ENCODE results near the gene SEC14L1. TPM values are rescaled to one million over a fixed set of nuclear protein-coding genes. Genes with fewer than 3 reads are reported as not detected.

SEC14L1 gene
- total RNA-seq, 1 experiment from 2014 or later = 50.6 TPM

- TF ChIP-seq CTCF (IDR thresholded peaks at IDR 0.05; ENCODE audit: unreplicated experiment) = no peak
- Mint-ChIP-seq H3K4me1 (ENCODE audit: low read depth, unreplicated experiment) (no peaks in the 10 kb centered on the region), H3K4me3 (ENCODE audit: low read depth, unreplicated experiment) (no peak overlapping the region), H3K36me3 (ENCODE audit: insufficient read depth, unreplicated experiment) (no peaks in the 10 kb centered on the region), H3K9me3 (ENCODE audit: low read depth, unreplicated experiment) (peaks cover 12% of the 10 kb centered on the region), H3K27me3 (ENCODE audit: unreplicated experiment) (no peaks in the 10 kb centered on the region), H3K27ac (ENCODE audit: unreplicated experiment) (no peak overlapping the region)
- DNase-seq = no peak
- intact Hi-C loops (cut with micrococcal nuclease; ENCODE audit: unreplicated experiment) = no loop called here
- CTCF ChIA-PET = no interaction called here
- BruUV-seq (replicated peaks) = no TSS peak
Measured at GRCh38 chr17:77167472-77168306, 26.9 kb downstream of the SEC14L1 start.

- DNase-seq = no peak
- Mint-ChIP-seq H3K9me3 (ENCODE audit: low read depth, unreplicated experiment) (peaks cover 13% of the 10 kb centered on the region), H3K36me3 (ENCODE audit: insufficient read depth, unreplicated experiment) (peaks cover 5% of the 10 kb centered on the region), H3K4me3 (ENCODE audit: low read depth, unreplicated experiment) (no peak overlapping the region), H3K4me1 (ENCODE audit: low read depth, unreplicated experiment) (no peaks in the 10 kb centered on the region), H3K27me3 (ENCODE audit: unreplicated experiment) (no peaks in the 10 kb centered on the region), H3K27ac (ENCODE audit: unreplicated experiment) (no peak overlapping the region)
- CTCF ChIA-PET = interaction anchor here (0.6 to 0.7 kb wide), 2 partner anchors 50 to 495 kb away, joined by 5 to 8 read pairs; no protein-coding TSS in a partner anchor
- BruUV-seq (replicated peaks) = no TSS peak
- TF ChIP-seq CTCF (IDR thresholded peaks at IDR 0.05; ENCODE audit: unreplicated experiment) = no peak
- intact Hi-C loops (cut with micrococcal nuclease; ENCODE audit: unreplicated experiment) = no loop called here
Measured at GRCh38 chr17:77173104-77173503, 32.3 kb downstream of the SEC14L1 start.

DNA sequence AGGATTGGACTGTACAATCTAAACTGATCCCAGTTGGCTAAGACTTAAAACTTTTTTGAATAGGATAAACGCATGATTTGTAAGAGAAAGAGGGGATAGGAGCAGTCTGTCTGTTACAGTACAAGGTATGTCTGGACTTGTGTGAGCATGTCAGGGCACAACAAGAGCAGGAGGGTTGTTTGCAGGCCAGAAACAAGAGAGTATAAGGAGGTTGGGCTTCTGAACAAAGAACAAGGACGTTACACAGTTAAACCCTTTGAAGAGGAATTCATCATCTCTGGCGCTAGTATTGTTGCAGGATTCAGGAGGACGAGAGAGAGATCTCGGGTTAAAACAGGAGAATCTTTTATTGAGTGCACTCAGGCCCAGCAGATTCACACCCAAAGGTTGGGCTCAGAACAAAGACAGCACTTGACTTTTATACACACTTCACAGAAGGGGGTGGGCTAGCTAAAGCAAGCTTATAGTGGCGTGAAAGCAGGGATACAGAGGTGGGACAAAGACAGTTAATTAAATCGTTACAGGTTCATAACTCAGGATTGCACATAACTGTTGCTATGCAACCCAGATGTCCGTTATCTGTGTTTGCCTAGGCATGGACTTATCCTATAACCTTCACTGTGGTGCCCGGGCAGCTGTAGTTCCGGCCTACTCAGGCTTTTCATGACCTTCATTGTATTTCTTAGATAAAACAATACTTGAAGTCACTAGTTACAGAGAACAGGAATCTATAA lies 34.3 kb downstream of the SEC14L1 start:
- intact Hi-C loops (cut with micrococcal nuclease; ENCODE audit: unreplicated experiment) = no loop called here
- no peak for TF ChIP-seq CTCF (IDR thresholded peaks at IDR 0.05; ENCODE audit: unreplicated experiment)
- Mint-ChIP-seq H3K4me3 (ENCODE audit: low read depth, unreplicated experiment) (no peak overlapping the region), H3K27me3 (ENCODE audit: unreplicated experiment) (no peaks in the 10 kb centered on the region), H3K27ac (ENCODE audit: unreplicated experiment) (no peak overlapping the region), H3K4me1 (ENCODE audit: low read depth, unreplicated experiment) (no peaks in the 10 kb centered on the region), H3K9me3 (ENCODE audit: low read depth, unreplicated experiment) (peaks cover 9% of the 10 kb centered on the region), H3K36me3 (ENCODE audit: insufficient read depth, unreplicated experiment) (peaks cover 5% of the 10 kb centered on the region)
- CTCF ChIA-PET = interaction anchor here (0.7 kb wide), 1 partner anchor 917 kb away, joined by 6 read pairs; no protein-coding TSS in a partner anchor
- no peak for DNase-seq
- no TSS peak for BruUV-seq (replicated peaks)

- Mint-ChIP-seq H3K4me3 (ENCODE audit: low read depth, unreplicated experiment) (no peak overlapping the region), H3K27ac (ENCODE audit: unreplicated experiment) (no peak overlapping the region), H3K9me3 (ENCODE audit: low read depth, unreplicated experiment) (peaks cover 8% of the 10 kb centered on the region), H3K36me3 (ENCODE audit: insufficient read depth, unreplicated experiment) (peaks cover 5% of the 10 kb centered on the region), H3K27me3 (ENCODE audit: unreplicated experiment) (no peaks in the 10 kb centered on the region), H3K4me1 (ENCODE audit: low read depth, unreplicated experiment) (no peaks in the 10 kb centered on the region)
- intact Hi-C loops (cut with micrococcal nuclease; ENCODE audit: unreplicated experiment) = no loop called here
- no peak for TF ChIP-seq CTCF (IDR thresholded peaks at IDR 0.05; ENCODE audit: unreplicated experiment)
- BruUV-seq (replicated peaks) = no TSS peak
- CTCF ChIA-PET = interaction anchor here (0.7 kb wide), 1 partner anchor 1331 kb away, joined by 3 read pairs; no protein-coding TSS in a partner anchor
- no peak for DNase-seq
Measured at GRCh38 chr17:77177002-77177741, 36.4 kb downstream of the SEC14L1 start.
